Stimulated activated naive CD8-positive, alpha-beta T cell treated with anti-CD3 and anti-CD28 coated beads, Interleukin-15, Interleukin-2, amounts not matched to agents 100 ng/mL and 50 ng/mL, for 24 hours (primary cell): ENCODE data around the gene LCN6.
A peak's percentile ranks its signal among the peaks of the same experiment; 100 is the strongest.
"Not testable (repeated sequence)": the region's sequence is repeated elsewhere in the genome, so short reads cannot be mapped to it uniquely, and the experiment has no call there.

Source experiments
- H3K27ac Mint-ChIP-seq: one replicate; pipeline ENCODE4 v1.8.0; 2021; ENCODE audit warnings: mild to moderate bottlenecking, mixed read lengths
- H3K27me3 Mint-ChIP-seq: one replicate; pipeline ENCODE4 v1.8.0; 2021; ENCODE audit warnings: mixed read lengths
- H3K36me3 Mint-ChIP-seq: one replicate; pipeline ENCODE4 v1.8.0; 2021; ENCODE audit warnings: low read depth, mixed read lengths
- H3K4me1 Mint-ChIP-seq: one replicate; pipeline ENCODE4 v1.8.0; 2021; ENCODE audit warnings: low read depth, mixed read lengths
- H3K4me3 Mint-ChIP-seq: one replicate; pipeline ENCODE4 v1.8.0; 2021; ENCODE audit warnings: mild to moderate bottlenecking, mixed read lengths
- H3K9me3 Mint-ChIP-seq: one replicate; pipeline ENCODE4 v1.8.0; 2021; ENCODE audit warnings: mixed read lengths

LCN6 gene

DNA sequence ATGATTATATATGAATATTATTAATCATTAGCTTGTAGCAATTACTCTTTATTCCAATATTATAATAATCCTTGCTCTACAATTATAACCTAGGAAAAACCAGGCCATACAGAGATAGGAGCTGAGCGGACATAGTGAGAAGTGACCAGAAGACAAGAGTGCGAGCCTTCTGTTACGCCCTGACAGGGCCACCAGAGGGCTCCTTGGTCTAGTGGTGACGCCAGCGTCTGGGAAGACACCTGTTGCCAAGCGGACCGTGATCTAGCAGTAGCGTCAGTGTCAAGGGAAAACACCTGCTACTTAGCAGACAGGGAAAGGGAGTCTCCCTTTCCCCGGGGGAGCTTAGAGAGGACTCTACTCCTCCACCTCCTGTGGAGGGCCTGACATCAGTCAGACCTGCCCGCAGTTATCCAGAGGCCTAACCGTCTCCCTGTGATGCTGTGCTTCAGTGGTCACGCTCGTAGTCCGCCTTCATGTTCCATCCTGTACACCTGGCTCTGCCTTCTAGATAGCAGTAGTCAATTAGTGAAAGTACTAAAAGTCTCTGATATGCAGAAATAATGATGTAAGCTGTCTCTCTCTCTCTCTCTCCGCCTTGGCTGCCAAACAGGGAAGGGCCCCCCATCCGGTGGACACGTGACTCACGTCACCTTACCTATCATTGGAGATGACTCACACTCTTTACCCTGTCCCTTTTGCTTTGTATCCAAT is 18.2 kb upstream of the LCN6 start:
- not testable (repeated sequence) for H3K36me3 Mint-ChIP-seq, H3K27me3 Mint-ChIP-seq, H3K9me3 Mint-ChIP-seq
- peaks cover 17% of the 10 kb centered on the region for H3K4me1 Mint-ChIP-seq
- H3K4me3 Mint-ChIP-seq: peak overlapping the region; percentile 36
- peak overlapping the region; percentile 84 for H3K27ac Mint-ChIP-seq

DNA sequence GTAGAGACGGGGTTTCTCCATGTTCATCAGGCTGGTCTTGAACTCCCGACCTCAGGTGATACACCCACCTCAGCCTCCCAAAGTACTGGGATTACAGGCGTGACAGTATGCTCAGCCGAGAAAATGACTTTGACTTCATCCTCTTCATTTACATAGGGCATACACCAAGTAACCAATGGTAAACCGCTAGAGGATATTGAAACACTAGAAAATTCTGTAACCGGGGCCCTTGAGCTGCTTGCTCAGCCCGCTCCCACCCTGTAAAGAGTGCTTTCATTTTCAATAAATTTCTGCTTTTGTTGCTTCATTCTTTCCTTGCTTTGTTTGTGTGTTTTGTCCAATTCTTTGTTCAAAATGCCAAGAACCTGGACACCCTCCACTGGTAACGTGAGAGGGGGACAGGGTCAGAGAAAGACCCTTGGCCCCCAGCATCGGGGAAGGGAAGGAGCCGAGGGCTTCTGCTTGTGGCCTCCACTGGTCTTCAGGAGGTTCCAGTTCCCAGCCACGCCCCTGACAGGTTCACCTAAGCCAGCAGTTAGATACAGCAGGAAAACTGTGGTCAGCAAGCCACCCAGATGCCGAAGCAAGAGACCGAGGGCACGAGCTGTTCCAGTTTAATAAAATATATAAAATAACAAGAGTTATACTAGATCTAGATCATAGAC is 17.6 kb upstream of the LCN6 start:
- H3K4me1 Mint-ChIP-seq: peaks cover 19% of the 10 kb centered on the region
- H3K4me3 Mint-ChIP-seq, H3K27me3 Mint-ChIP-seq, H3K36me3 Mint-ChIP-seq, H3K27ac Mint-ChIP-seq, H3K9me3 Mint-ChIP-seq: not testable (repeated sequence)

DNA sequence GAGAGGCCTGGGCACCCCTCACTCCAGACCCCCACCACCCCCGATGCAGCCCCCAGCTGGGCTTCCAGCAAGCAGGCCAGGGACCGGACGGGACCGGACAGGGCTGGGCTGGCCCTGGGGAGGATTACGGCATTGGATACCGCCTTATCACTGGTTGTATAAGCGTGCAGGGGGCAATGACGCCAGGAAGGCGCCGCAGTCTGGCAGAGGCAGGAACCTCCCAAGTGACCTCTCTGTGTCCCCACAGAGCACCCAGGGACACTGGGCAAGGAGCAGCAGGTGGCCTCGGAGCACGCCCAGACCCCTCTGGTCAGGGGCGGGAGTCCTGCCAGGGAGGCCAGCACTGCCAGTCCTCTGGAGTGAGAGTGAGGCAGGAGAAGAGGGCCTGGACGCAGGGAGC is 16.7 kb upstream of the LCN6 start:
- H3K9me3 Mint-ChIP-seq: no peaks in the 10 kb centered on the region
- H3K4me3 Mint-ChIP-seq: no peak overlapping the region
- peaks cover 8% of the 10 kb centered on the region for H3K27me3 Mint-ChIP-seq
- no peaks in the 10 kb centered on the region for H3K36me3 Mint-ChIP-seq
- H3K27ac Mint-ChIP-seq: no peak overlapping the region
- H3K4me1 Mint-ChIP-seq: peaks cover 21% of the 10 kb centered on the region

DNA sequence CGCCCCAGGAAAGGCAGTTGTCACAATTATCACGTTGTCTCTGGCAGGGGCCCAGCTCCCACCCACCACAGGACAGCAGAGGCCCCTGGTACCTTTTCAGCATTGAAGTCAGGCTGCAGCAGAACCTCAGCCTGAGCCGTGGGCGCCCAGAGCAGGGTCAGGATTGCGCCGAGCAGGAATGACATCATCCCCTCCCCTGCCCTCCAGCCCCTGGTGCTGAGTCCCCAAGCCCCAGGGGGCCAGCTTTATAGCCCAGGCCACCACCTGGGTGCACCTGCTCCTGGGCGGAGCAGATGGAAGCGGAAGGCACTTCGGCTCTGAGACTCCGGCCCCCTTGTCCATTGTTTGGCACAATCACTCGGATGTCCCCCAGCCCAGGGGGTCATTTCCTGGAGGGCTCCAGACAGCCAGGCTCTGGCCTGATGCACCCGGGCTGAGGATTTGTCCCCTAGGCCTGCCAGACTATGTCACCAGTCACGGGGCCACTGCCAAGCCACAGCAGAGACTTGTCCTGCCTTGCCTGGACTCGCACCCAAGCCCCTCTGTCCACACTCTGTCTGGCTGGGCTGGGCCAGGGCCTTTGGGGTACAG is 16.1 kb upstream of the LCN6 start, which contains the start of gene LCN15:
Gene LCN15 (minus strand): TSS at position 218 of the 591 bp plus-strand sequence. CDS start 30 bp downstream, at position 188.
- no peak within 1 kb of the TSS for H3K27ac Mint-ChIP-seq
- peaks cover 8% of the 10 kb centered on the region for H3K27me3 Mint-ChIP-seq
- H3K9me3 Mint-ChIP-seq: no peaks in the 10 kb centered on the region
- H3K4me1 Mint-ChIP-seq: peaks cover 21% of the 10 kb centered on the region
- H3K4me3 Mint-ChIP-seq: no peak within 1 kb of the TSS
- H3K36me3 Mint-ChIP-seq: no peaks in the 10 kb centered on the region

DNA sequence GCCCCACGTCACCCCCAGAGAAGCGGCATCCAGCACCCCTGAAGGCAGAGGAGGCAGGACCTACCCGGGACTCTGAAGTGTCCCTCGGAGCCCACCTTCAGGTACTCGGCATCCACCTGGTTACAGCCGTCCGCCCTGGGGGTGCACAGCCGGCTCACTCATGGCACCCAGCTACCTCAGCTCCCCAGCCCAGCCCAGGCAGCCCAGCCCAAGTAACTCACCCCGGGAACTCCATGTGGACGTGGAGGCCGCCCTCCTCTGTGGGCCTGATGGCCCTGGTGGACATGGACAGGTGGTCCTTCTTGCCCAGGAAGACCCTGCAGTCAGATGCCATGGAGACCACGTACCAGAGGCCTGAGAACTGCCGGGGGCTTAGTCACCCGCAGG is 15.3 kb upstream of the LCN6 start:
- no peak overlapping the region for H3K4me3 Mint-ChIP-seq
- H3K4me1 Mint-ChIP-seq: peaks cover 21% of the 10 kb centered on the region
- no peaks in the 10 kb centered on the region for H3K36me3 Mint-ChIP-seq
- H3K9me3 Mint-ChIP-seq: no peaks in the 10 kb centered on the region
- no peak overlapping the region for H3K27ac Mint-ChIP-seq
- peaks cover 8% of the 10 kb centered on the region for H3K27me3 Mint-ChIP-seq

DNA sequence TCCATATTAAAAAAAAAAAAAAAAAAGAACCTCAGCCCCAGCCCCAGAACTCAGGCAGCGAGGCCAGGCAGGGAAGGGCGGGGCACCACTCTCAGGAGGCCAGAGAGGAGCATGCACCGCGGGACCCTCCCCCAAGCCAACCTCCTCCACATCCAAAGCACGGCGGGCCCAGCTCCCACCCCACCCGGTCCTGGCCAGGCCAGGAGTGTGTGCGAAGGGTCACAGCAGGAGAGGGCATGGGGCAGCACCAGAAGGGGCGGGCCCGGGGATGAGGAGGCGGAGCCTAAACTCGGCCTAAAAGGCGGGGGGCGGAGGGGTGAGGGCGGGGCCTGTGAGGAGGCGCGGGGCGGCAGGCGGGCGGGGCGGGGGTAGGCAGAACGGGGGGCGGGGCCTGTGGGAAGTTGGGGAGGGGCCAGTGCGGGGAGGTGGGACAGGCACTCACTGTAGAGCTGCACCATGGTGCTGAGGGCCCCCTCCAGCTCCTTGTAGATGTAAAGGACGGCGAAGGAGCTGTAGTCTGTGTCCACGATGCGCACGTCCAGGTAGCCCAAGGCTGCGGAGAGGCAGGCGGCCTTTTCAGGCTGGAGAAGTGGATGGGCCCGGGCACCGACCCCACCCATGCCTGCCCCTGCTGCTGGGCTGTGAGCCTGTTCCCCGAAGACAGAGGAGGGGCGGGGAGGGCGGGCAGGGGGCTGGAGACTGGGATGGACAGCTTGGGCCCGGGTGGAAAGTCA is 14.8 kb upstream of the LCN6 start:
- no peaks in the 10 kb centered on the region for H3K36me3 Mint-ChIP-seq
- no peaks in the 10 kb centered on the region for H3K9me3 Mint-ChIP-seq
- H3K4me1 Mint-ChIP-seq: peaks cover 21% of the 10 kb centered on the region
- H3K27ac Mint-ChIP-seq: no peak overlapping the region
- peaks cover 8% of the 10 kb centered on the region for H3K27me3 Mint-ChIP-seq
- no peak overlapping the region for H3K4me3 Mint-ChIP-seq

DNA sequence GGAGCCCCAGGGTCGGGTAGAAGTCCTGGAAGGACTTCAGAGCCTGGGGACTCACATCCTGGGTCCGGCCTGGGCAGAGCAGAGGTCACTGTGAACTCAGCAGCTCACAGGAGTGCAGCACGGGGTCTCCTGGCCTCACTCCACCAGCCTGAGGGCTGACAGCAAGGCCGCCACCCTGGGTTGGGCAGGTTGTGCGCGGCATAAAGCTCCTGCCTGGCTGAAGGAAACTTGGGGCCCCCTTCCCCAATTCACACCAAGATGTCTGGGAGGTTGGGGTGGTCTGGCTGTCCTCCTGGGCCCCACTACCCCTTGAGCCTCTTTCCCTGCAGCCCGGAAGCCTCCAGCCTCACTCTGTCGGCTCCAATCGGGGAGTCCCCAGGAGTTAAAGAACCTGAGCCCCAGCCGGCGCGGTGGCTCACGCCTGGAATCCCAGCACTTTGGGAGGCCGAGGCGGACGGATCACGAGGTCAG is 13.9 kb upstream of the LCN6 start:
- Mint-ChIP-seq H3K27ac (no peak overlapping the region), H3K4me3 (no peak overlapping the region), H3K9me3 (no peaks in the 10 kb centered on the region), H3K36me3 (no peaks in the 10 kb centered on the region), H3K27me3 (peaks cover 3% of the 10 kb centered on the region), H3K4me1 (peaks cover 21% of the 10 kb centered on the region)

DNA sequence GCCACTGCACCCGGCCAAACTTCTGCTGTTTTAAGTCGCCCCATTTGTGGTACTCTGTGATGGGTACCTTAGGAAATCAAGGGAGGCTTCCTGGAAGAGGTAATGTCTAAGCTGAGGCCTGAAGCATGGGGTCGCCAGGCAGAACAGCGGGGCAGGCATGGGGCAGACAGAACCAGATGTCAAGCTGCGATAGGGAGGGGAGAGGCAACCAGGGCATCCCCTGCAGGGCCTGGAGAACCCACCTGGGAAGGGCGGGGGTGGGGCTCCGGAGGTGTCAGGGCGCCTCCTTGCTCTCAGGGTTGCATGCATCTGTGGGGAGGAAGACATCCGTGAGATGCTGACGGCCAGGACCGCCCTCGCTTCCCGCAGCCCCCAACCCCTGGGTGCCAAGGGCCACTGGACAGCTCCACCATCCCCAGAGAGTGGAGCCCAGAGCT is 13.2 kb upstream of the LCN6 start:
- Mint-ChIP-seq H3K27ac (no peak overlapping the region), H3K4me3 (no peak overlapping the region), H3K36me3 (no peaks in the 10 kb centered on the region), H3K4me1 (peaks cover 14% of the 10 kb centered on the region), H3K27me3 (no peaks in the 10 kb centered on the region), H3K9me3 (no peaks in the 10 kb centered on the region)

DNA sequence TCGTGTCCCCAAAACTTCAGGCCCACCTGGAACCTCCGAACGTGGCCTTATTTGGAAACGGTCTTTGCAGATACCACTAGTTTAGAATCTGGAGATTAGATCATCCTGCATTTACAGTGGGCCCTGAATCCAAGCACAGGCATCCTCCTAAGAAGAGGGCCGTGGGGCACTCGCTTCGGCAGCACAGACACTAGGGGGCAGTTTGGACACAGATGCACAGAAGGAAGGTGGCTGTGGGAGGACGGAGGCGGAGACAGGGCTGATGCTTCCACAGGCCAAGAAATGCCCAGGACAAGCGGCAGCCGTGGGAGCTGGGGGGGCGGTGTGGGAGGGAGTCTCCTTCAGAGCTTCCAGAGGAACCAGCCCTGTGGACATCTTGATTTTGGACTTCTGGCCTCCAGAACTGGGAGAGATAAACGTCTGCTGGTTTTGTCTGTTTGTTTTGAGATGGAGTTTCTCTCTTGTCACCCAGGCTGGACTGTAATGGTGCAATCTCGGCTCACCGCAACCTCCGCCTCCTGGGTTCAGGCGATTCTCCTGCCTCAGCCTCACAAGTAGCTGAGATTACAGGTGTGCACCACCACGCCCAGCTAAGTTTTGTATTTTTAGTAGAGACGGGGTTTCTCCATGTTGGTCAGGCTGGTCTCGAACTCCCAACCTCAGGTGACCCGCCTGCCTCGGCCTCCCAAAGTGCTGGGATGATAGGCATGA is 12.7 kb upstream of the LCN6 start:
- not testable (repeated sequence) for H3K9me3 Mint-ChIP-seq, H3K36me3 Mint-ChIP-seq
- peaks cover 10% of the 10 kb centered on the region for H3K4me1 Mint-ChIP-seq

DNA sequence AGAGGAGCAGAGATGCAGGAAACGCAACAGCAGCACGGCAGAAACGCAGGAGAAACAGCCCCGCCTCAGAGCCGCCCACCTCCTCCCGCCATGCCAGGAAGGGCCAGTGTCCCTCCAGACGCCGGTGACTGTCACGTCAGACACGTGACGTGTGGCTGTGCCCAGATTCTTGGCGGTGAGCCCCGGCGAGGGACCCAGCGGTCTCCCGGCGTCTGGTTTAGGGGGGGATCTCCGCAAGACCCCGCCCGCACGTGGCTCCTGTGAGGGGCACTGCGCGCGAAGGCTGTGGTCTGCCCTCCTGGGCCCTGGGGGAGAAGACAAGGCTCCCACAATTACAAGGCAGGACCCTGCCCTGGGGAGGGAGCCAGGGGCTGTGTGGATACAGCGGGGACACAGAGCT is 12.1 kb upstream of the LCN6 start:
- H3K27me3 Mint-ChIP-seq: peaks cover 3% of the 10 kb centered on the region
- no peaks in the 10 kb centered on the region for H3K36me3 Mint-ChIP-seq
- H3K9me3 Mint-ChIP-seq: no peaks in the 10 kb centered on the region
- peaks cover 5% of the 10 kb centered on the region for H3K4me1 Mint-ChIP-seq
- no peak overlapping the region for H3K27ac Mint-ChIP-seq
- no peak overlapping the region for H3K4me3 Mint-ChIP-seq

More for the DNA sequence above, 12.7 kb upstream of the LCN6 start:
- not testable (repeated sequence) for H3K27me3 Mint-ChIP-seq, H3K4me3 Mint-ChIP-seq, H3K27ac Mint-ChIP-seq

DNA sequence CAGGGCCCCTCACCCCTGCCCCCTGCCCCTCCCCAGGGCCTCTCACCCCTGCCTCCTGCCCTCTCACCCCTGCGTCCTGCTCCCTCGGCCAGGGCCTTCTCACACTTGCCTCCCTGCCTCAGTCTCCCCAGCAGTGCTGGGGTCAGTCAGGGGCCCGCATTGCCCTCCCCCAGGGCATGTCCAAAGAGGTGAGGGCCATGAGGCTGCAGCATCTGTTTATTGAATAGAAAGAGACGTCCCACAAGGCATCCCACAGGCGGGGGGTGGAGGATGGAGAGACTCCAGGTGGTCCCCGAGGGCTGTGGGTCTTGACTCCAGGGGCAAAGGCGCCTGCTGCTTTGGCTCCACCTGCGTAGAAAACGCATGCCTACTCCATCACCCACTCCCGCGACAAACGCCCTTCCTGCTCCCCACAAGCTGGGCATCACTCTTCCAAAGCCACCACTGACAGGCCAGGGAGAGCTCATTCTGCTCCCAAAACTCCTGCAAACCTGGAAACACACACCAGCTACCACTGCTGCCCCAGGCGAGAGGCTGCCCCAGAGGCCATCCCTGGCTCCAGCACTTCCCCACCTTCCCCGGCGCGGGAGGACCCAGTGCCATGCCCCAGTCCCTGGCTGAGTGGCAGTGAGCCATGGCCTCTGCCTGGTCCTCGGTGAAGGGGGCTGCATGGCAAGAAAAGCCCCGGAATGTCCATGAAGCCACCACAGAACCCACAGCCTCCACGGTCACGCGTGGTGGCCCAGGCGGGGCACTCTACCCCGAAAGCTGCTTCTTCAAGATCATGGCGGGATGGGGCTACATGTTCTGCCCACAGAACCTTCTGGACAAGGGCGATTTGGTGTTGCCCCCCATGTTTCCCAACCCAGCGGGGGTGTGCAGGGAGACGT is 11.4 kb upstream of the LCN6 start:
- H3K9me3 Mint-ChIP-seq: no peaks in the 10 kb centered on the region
- no peaks in the 10 kb centered on the region for H3K36me3 Mint-ChIP-seq
- H3K27me3 Mint-ChIP-seq: peaks cover 3% of the 10 kb centered on the region
- H3K4me3 Mint-ChIP-seq: no peak overlapping the region
- peaks cover 4% of the 10 kb centered on the region for H3K4me1 Mint-ChIP-seq
- no peak overlapping the region for H3K27ac Mint-ChIP-seq

DNA sequence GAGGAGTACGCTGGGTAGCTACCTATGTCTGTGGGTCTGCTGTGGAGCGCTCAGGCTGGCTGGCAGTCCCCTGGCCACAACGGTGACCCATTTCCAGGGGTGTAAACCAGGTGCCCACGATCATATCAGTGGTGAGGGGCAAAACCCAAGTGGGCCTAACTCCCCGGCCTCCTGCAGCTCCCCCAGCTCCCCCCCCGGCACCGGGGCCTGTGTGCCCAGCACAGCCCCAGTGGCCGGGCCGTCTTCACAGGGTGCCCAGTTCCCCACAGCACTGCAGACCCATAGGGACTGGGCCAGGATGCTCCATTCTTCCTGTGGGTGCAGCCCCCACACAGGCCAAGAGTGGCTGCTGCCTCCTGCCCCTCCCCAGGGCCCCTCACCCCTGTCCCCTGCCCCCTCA is 10.7 kb upstream of the LCN6 start:
- H3K4me3 Mint-ChIP-seq: no peak overlapping the region
- H3K27me3 Mint-ChIP-seq: peaks cover 3% of the 10 kb centered on the region
- H3K4me1 Mint-ChIP-seq: peaks cover 4% of the 10 kb centered on the region
- H3K9me3 Mint-ChIP-seq: no peaks in the 10 kb centered on the region
- no peaks in the 10 kb centered on the region for H3K36me3 Mint-ChIP-seq
- H3K27ac Mint-ChIP-seq: no peak overlapping the region

DNA sequence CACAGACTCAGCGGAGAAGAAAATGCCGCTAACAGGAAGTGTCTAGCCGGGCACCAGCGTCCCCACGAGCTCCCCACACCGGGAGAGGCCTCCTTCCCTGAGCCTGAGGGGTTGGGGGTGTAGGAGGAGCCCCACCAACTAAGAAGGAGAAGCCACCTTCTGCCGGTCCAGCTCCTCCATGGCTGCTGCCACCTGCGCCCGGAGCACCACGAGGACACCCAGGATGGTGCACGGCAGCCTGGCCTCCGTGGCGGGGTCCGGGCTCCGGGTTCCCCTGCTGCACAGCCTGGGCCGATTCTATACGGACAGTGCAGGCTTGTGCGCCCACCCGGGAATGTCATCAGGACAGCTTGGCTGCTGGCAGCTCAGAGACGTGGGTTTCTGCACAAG is 9.4 kb upstream of the LCN6 start:
- Mint-ChIP-seq H3K36me3 (no peaks in the 10 kb centered on the region), H3K4me3 (no peak overlapping the region), H3K4me1 (peaks cover 4% of the 10 kb centered on the region), H3K27me3 (peaks cover 4% of the 10 kb centered on the region), H3K9me3 (peaks cover 2% of the 10 kb centered on the region), H3K27ac (no peak overlapping the region)

DNA sequence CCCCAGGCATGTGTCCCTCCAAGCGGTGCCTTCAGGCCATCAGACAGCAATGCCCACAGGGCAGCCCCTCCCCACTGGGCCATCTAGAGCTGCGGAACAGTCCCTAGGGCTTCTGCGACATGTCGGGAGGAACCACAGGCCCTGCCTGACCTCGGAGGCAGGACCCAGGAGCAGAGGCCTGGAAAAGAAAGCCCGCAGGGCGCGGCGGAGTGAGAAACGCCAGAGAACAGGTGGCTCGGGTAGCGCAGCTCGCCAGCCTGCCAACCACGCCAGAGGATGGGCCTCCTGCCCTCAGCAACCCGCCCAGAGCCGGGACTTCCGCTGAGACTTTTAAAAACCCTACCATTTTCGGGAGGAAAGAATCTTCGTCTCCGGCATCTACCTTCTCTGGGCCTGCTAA is 9.0 kb upstream of the LCN6 start:
- Mint-ChIP-seq H3K4me1 (peaks cover 4% of the 10 kb centered on the region), H3K4me3 (no peak overlapping the region), H3K9me3 (peaks cover 7% of the 10 kb centered on the region), H3K36me3 (peaks cover 3% of the 10 kb centered on the region), H3K27ac (no peak overlapping the region), H3K27me3 (peaks cover 8% of the 10 kb centered on the region)
